ENCODE data around the gene ODAD4.
"Not testable (repeated sequence)": the region's sequence is repeated elsewhere in the genome, so short reads cannot be mapped to it uniquely, and the experiment has no call there.

Gene ODAD4

DNA sequence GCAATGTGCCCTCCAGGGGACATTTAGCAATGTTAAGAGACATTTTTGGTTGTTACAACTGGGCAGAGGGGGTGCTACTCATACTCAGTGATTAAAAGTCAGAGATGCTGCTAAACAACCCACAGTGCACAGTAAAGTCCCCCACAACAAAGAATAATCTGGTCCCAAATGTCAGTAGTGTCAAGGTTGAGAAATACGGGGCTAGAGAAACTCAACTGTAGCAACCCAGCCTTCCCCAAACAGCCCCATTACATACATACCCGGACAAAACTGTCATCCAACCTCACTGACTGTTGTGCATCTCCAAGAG lies 66.4 kb downstream of the ODAD4 start:
- in situ Hi-C loops (cut with HindIII; ENCODE audit: low sequenced_read_pairs): no loop called here

DNA sequence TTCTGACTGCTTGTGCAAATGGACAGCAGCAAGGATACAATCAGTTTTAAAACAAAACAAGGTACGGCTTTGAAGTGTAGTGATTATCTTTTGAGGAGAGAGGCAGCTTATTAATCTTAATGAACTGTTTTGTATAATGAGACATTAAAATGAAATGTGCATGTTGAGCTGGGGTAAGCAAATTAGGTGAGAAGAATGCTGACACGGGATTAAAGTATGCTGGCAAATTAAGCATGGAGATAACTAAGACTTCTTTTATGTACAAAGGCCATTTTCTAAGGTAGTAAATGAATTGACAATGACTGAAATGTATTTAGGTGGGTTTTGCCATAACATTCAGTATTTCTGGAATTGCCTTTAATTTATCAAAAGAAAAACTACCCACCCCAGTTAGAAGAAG lies 68.1 kb downstream of the ODAD4 start:
- in situ Hi-C loops (cut with HindIII; ENCODE audit: low sequenced_read_pairs): no loop called here

DNA sequence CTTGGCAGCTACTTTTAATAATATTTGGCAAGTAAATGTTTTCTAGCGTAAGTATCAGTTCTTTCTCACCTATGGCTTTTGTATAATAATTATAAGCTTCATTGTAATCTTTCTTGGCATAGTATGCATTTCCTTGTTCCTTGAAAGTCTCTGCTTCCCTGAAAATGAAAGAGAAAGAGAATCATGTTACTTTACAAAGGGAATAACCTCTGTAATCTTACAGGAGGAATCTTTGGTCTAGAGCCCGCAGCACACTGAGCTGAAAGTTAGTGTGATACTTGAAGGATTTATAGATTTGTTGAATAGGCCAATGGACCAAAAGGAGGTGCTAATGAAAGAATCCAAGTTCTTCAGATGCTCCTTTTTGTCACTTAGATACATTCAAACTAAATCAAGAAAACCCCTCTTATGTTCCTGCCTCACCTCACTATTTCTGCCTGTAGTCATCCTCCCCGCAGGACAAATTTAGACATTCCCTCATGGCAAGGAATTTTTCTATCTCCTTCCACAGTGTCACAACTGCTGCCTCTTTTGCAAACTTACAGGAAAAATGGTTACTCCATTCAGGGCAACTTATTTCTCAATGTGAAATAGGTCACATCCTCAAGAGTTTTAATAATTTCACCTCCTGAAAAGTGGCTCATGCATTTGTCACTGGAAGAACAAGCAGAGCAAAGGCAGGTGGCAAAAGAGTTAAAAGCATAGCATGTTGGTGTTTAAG lies 70.2 kb downstream of the ODAD4 start:
- in situ Hi-C loops (cut with HindIII; ENCODE audit: low sequenced_read_pairs): no loop called here

DNA sequence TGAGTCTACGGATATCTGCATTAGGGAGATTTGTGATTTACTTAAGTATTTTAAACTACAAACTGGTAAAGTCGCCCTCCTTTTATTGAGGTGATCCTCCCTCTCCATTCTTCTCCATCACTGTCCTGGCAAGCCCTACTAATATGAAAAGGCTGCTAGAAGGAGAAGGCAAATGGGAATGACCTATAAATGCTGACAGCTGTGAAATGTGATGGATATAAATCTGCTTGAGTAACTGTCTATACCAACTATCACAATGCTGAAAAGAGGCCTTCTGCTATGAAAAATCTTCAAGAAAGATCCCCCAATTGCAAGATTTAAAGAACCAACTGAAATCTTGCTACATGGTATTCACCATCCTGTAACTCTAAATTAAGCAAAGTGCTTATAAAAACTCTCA lies 71.3 kb downstream of the ODAD4 start:
- in situ Hi-C loops (cut with HindIII; ENCODE audit: low sequenced_read_pairs): no loop called here

DNA sequence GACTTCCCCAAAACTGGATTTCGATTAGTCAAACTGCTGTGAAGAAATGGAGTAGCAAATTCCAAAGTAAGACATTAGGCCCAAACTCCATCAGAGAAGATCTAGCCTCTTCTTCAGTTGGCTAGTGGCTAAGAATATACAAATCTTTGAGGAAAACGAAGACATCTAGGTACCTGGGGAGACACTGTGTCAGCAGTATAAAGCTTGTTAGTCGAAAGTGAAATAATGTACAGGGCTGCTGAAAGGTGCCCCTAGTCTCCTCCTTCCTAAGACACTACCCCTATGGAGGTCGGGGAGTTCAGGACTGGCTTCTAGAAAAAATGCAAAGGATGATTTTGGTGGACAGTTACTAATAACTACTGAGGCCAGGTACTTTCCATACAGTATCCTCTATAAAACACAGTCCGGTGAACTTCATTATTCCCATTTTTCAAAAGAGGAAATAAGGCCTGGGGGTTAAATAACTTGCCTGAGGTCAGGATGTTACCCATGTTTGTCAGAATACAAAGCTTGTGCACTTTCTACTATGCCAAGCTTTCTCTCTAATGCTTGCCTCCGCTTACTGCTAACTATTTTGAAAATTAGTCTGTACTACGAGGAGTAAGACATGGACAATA lies 71.9 kb downstream of the ODAD4 start:
- in situ Hi-C loops (cut with HindIII; ENCODE audit: low sequenced_read_pairs): no loop called here

DNA sequence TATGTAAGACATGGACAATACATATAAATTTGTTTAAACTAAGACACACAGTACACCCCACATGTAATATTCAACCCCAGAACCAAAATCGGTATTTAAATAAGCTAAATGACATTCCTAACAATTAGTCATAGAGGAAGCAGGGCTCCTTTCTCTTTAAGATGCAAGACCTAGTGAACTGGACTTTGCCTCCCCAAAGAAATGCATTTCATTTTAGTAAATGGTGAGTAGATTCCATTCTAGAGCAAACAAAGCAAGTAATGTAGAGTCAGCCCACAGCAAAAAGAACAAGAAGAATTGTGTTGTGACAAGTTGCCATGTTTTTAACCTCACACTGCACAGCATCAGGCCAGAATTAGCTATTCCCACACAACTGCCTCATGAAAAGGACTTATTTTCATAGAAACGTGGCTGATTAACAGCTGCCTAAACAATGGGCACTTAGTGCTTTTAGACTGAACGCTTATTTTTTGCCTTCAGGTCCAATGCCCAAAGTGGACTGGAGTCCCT lies 72.4 kb downstream of the ODAD4 start:
- in situ Hi-C loops (cut with HindIII; ENCODE audit: low sequenced_read_pairs): no loop called here

DNA sequence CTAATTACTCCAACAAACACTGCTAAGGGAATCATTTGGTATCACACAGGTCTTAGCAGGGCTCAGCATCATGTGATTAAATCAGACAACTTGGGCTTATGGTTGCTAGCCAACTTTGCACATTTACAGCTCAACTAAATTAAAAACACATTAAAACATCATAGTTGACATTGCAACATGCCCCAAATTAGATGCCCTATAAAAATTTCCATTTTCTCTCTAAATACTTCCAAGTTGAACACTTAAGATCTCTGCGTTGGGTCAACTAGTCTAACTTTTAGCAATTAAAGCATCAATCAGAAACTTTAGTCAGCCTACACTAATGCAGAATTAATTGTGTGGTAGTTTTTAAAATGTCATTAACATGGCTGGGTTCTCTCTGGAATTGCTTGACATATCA lies 74.7 kb downstream of the ODAD4 start:
- in situ Hi-C loops (cut with HindIII; ENCODE audit: low sequenced_read_pairs): no loop called here

DNA sequence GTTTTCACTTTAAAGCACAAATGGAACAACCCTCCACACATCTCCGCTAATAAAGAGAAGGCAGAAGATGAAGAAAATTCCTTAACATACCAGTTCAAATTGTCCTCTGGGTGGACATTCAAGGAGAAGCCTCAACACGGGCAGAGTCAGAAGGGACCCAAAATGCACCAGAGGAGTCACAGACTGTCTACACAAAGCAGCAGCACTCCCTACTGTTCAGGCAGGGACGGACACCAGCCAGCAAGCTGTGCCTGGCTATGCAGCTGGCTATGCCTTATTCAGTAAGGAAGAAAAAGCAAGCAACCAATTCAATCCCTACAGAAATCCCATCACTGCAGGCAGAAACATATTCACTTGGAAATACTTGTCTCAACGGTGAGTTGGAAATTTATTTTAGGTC lies 78.8 kb downstream of the ODAD4 start:
- in situ Hi-C loops (cut with HindIII; ENCODE audit: low sequenced_read_pairs): no loop called here

DNA sequence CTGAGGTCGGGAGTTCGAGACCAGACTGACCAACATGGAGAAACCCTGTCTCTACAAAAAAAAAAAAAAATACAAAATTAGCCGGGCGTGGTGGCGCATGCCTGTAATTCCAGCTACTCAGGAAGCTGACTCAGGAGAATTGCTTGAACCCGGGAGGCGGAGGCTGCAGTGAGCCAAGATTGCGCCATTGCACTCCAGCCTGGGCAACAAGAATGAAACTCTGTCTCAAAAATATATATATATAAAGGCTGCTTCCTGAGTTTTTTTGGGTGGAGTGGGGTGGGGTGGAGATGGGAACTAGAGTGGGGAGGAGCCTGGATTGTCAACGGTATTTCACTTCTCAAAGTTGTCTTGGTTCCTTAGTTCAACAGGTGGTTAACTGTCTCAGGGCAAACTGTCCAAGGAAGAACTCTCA lies 79.9 kb downstream of the ODAD4 start:
- in situ Hi-C loops (cut with HindIII; ENCODE audit: low sequenced_read_pairs): not testable (repeated sequence)

DNA sequence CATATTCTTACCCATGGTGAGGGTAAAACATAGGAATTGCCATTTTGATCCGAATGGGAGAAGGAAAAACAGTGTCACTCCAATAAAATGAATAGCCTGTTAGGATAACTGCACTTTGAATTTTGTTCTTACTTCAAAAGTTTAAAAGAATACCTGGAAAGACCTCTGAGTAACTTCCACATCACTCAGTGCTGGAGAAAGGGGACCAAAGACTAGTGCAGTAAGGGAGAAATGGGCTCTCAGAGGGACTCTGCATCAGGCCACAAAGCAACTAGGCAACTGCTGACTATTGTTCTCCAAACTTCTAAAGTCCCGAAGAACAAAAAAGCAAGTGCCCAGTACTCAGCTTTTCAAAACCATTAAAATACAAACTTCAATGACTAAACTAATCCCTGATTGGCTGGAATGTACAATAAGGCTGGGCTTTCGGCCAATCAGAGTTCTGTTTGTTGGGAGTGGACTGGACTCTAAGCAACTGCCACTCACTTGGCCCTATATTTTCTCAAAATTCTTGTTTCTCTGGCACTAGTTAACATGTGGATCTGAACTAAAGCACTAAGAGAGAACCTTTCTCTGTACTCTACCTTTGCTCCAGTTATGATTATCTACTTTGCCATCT lies 80.6 kb downstream of the ODAD4 start:
- in situ Hi-C loops (cut with HindIII; ENCODE audit: low sequenced_read_pairs): no loop called here

DNA sequence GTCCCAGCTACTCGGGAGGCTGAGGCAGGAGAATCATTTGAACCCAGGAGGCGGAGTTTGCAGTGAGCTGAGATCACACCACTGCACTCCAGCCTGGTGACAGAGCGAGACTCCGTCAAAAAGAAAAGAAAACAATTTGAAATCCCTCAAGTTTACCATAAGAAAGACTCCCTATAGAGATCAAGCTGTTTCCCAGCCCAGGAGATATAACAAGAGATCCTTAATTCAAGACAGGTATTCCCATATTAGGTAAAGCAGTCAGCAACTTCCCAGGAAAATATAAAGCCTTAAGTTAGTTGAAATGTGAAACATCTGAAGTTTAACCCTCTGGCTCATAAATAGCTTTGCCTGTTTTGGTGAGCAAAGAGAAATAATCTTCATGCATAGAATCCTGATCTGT lies 81.9 kb downstream of the ODAD4 start:
- in situ Hi-C loops (cut with HindIII; ENCODE audit: low sequenced_read_pairs): not testable (repeated sequence)

DNA sequence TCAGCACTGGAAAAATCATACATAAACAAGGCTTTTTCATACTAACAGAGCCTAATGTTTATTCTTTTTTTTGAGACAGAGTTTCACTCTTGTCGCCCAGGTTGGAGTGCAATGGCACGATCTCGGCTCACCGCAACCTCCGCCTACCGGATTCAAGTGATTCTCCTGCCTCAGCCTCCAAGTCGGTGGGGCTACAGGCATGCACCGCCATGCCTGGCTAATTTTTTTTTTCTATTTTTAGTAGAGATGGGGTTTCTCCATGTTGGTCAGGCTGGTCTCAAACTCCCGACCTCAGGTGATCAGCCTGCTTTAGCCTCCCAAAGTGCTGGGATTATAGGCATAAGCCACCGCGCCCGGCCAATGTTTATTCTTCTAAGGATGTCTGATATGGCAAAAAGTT lies 83.3 kb downstream of the ODAD4 start:
- in situ Hi-C loops (cut with HindIII; ENCODE audit: low sequenced_read_pairs): not testable (repeated sequence)
